Fibroblast of skin of left quadriceps (primary cell): ENCODE data around the gene CAMK1G.

Experiments
- DNase-seq, 2 experiments: peaks; one replicate each; pipeline ENCODE4 v3.0.0-alpha.2; 2013; ENCODE audit warnings: low read depth in 2 of 2

Gene CAMK1G

DNA sequence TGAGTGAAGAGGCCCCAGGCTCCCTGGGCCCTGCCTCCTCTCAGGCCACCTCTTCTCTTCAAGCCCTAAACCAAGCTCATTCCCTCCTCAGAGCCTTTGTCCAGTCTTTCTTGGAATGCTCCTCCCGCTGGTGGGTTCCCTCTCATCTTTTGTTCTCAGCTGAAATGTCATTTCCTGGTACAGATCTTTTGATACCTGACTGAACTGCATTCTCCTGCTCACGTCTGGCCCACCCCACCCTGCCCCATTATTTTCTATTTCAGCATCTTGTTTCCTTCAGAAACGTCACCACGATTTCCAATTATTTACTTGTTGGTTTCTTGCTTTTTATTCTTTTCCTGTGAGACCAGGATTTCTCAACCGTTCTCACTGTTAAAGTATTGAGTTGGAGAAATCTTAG lies 52.3 kb downstream of the CAMK1G start:
- no peak for DNase-seq

DNA sequence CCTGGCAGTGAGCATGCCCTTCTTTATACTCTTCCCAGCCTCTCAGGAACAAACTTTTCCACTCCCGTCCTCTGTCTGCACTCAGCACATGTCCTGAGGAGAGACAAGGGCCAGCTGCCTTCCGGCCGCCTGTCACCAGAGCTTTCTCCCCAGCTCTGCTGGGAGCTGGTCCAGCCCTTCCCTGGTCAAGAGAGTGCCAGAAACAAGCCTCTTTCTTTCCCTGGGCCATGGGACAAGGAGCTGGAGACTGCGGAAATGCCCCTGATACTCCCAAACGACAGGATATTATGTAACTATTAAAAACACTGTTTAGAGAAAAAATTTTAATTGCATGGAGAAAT lies 58.3 kb downstream of the CAMK1G start:
- no peak for DNase-seq

DNA sequence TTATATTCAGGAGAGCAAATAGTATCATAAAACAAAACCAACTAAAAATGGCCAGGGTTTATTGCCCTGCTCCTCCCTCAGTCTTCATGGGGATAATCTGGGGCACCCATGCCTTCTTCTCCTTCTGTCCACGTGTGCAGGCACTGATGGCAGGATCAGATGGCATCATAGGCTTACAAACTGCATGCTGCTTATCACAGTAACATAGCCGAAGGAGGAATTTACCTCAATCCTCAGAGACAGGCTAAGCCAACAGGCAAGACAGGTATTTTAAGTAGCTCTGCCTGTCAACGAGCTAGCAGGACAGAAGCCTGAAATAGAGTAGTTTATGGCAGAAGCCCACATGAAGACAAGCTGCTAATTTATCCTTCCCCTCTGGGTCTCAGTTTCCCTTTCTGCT lies 59.3 kb downstream of the CAMK1G start:
- DNase-seq: no peak

DNA sequence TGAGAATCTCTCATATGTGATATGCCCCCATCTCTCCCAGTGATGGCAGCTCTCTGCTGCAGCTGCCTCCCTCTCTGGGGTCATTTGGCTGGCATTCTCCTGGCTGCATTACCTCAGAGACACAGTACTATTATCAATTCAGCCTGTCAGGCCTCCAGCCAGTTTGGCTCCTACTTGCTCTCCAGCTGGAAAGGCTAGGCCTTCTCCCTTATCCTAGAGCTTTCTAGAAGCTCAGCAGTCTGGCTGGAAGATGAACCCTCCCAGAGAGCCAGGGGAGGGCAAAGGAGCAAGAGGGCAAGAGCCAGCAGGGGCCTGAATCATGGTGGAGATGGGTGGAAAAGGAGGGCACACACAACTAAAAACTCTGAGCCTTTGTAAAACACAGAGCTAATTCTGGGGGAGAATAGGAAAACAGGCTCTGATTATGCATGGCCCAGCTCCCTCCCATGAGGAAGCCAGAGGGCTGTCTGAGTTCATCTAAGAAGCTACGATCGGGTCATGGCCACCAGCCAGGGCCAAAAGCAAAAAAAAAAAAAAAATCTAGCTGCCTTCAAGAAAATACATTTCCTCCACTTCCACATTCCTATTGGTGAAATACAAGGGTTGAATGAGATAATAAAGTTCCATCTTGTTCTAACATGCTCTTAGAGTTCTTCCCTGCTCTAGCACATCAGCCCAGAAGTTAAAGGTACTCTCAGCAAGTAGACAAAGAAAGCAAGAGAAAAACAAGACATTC lies 59.9 kb downstream of the CAMK1G start:
- no peak for DNase-seq

DNA sequence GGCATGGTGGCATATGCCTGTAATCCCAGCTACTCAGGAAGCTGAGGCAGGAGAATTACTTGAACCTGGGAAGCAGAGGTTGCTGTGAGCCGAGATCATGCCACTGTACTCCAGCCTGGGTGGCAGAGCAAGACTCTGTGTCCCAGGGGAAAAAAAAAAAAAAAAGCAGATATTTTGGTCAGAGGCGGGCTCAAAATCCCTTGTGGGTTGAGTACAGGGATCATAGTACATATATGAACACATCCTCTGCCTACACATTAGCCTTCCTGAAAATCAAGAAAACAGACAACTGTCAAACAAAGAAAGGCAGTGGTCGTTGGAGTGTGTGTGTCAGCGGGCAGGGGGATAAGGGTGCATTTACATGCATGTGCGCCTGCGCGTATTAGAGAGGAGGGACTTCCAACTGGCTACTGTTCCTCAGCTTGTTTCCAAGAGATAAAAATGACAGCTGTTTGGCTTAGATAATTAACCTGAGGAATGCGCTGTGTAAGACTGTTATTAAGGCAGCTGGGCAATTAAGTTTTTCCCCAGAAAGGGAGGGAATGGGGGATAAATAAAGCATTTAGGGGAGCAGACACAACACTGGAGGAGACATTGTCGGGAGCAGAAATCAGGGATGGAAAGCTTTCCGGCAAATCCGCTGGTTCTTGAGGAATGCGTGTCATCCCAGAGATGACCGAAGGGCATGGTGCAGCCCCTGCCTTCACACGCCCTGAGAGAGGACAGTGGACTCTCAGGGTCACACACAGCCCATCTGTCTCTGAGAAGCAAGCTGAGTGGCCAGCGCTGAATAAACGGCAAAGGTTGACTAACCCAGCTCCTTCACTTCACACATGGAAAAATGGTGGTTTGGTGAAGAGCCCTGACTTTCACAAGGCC lies 62.3 kb downstream of the CAMK1G start:
- DNase-seq: no peak

DNA sequence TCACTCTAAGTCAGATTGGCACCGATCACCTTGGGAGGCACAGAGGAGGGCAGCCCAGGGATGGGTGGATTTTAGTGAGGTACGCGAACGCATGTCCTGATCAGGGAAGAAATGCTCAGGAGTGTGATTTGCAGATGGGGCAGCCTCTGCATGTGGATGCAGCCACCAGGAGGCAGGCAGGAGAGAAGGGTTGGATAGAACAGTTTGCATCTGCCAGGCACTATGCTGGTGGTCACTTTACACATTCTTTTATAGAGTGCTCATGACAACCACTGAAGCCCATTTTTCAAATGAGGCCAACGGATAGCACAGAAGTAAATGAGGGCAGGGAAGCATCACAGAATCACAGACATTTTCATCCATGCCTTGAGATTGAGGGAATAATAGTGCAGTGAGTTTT lies 63.0 kb downstream of the CAMK1G start:
- no peak for DNase-seq

DNA sequence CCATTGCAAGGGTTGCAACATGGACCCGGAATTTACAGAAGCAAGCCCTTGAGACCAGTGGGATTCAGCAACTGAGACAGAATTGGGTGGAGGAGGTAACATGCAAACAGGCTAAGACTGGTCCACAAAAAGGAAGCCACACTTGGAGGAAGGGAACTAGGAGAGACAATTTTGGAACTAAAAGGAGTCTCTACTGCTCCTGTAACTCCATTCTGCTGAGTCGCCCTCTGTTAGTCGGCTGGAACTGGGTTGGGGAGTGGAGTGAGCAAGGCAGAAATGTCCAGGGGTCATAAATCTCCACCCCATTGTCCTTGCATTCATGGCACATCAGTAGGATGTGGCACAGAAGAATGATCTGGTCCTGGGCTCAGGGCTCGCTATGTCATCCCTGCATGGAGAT lies 63.6 kb downstream of the CAMK1G start:
- DNase-seq: no peak

DNA sequence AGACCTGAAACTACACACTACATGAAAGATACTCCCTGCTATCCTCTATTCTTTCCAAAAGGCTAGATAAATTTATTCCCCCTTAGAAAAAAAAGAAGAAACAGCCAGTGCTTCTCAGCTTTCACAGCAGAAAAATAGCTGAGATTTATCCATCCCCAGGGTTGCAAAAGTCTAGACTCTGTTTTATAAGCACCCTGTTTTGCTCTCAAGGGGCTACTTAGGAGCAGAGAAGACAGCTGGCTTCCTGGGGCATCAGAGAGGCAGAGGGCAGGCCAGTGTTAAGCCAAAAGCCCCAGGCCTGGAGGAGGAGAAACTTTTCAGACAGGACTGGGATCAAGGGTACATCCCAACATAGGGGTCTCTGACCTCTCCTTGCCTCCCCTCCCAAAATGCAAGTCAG lies 64.8 kb downstream of the CAMK1G start:
- DNase-seq: no peak

DNA sequence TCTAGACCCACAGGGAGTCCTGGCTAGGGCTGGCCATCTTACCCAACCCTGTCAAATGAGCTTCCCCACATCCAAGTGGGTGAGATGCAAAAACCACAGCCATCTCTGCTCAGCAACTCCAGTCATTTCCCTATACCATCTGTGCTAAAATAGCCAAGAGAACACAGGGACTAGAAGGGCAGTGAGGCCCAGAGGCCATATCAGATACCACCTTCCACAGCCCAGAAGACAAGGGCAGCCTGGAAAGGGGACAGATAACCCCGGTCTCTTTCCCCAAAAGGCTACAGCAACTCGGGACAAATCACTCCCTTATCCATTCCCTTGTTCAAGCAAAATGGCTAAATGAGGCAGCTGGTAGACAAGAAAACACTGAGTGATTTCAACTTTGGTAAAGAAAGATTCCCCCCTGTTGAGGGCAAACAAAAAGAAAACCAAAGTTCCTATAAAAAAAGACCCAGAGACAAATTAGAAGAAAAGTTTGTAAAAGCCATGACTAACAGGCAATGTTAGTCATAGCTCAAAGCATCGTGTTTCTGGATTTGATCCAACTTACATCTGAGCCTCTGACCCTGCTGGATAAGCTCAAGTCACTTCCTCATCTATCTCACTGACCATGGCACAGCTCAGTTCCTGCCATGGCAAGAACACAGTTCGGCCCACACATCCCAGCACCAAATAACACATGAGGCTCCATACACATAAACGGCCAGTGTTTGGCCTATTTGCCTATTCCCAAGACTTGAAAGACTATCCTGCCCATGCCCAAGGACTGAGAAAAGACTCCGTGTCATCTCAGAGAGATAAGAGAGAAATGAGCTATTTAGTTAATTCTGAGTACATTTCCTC lies 65.6 kb downstream of the CAMK1G start:
- DNase-seq: peak; percentile 57 to 59

DNA sequence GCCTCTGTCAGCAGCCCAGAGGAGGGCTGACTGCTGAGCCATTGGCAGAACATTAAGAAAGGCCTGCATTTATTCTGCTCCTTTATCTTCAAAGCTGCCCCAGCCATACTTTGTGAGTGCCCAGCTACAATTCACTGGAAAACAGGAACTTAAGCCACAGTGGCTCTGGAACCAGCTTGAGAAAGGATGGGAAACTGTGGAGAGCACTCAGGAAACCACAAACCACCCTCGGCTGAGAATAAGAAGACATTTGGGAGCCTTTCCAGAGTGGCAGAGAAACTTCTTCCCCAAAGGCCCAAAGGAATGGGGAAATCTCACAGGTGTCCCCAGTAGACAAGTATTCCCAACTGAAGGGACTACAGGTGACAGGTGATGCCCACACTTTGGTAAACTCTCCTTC lies 66.9 kb downstream of the CAMK1G start:
- no peak for DNase-seq

DNA sequence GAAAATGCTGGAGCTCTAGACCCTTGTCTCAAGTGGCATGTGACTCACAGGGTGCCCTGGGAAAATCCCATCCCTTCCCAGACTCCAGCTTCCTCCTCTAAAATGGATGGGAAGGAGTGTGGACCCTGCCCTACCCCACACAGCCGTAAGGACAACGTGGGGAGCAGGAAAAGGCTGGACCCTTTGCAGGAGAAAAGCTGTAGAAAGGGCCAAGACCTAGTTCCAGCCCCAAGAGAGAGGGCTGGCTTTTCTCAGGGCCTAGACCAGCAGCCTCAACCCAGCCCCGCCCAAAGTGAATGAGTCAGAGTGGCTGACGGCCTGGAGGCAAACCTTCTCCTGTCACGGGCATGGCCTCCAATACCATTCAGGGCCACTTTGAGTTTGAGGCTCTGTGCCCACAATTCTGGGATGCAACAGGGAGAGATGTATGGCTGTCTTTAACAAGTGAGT lies 67.6 kb downstream of the CAMK1G start:
- DNase-seq: no peak

DNA sequence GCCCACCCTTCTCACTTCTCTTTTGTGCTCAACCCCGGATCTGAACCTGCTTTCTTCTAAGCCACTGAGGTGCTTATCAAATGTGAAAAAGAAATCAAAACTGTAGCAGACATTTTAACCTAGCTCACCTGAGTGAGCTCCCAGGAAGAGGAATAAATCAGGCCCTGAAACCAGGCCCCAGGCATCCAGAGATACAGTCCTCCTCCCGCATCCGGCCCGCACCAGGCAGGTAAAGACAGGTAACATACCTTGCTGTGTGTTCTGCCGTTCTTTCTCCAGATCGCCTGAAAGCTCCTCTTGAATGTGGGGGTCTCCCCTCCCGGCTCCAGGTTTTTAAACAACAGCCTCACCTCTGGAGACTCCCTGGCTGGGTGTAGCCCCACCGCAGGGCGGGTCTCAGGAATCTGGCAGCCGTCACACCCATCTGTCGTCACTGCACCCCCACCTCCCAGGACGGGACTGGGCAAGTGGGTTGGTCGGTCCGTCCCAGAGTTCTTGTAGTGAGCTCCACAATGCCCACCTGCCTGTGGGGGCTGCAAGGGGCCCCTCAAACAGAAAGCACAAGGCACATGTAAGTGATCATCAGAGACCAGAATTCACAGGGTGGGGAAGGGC lies 68.7 kb downstream of the CAMK1G start, which contains the start of gene LAMB3:
TSS of gene LAMB3 (minus strand) at position 305 of the 615 bp plus-strand sequence. CDS start 1,481 bp downstream, outside the sequence.
- DNase-seq: no peak

DNA sequence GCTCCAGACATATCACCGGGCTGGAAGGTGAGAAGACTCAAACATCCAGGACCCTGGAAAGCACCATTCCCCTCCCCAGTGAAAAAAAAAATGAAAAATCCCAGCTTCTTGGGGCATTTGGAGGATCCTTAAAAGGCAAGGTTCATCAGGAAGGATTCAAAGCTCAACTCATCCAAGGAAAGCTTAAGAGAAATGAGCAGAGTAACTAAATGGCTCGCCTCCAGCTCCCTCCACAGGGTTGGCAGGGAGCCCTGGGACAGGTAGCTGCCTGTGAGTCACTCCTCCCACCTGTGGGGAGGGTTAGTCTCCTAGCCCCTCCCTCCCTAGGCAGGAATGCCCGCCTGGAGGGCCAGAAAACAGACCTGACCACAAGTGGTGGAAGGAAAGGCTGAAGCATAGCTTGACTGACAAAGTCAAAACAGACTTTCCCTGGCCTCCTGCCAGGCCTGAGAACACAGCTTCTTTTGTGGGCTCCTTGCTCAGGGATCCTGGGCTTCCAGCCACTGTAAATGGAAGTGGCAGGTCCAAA lies 69.4 kb downstream of the CAMK1G start:
- DNase-seq: no peak

DNA sequence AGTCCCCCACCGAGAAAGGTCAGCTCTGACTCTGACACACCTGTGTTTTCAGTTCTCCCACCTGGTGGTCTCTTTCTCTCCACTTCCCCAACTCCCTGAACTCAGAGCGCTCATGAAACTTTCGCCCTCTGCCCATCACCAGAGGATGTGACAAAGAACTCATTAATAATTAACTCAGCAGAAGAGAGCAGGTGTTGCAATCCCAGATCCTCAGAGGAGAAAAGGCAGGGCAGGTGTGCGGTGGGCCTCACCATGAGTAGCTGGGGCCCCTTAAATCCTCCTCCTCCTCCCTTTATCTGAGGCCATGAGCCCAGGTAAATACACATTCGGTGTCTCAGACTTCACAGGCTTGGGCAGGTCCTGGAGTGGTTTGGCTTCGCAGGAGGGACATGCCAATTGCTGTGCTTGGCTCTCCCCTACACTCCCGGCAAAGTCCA lies 70.4 kb downstream of the CAMK1G start:
- no peak for DNase-seq

DNA sequence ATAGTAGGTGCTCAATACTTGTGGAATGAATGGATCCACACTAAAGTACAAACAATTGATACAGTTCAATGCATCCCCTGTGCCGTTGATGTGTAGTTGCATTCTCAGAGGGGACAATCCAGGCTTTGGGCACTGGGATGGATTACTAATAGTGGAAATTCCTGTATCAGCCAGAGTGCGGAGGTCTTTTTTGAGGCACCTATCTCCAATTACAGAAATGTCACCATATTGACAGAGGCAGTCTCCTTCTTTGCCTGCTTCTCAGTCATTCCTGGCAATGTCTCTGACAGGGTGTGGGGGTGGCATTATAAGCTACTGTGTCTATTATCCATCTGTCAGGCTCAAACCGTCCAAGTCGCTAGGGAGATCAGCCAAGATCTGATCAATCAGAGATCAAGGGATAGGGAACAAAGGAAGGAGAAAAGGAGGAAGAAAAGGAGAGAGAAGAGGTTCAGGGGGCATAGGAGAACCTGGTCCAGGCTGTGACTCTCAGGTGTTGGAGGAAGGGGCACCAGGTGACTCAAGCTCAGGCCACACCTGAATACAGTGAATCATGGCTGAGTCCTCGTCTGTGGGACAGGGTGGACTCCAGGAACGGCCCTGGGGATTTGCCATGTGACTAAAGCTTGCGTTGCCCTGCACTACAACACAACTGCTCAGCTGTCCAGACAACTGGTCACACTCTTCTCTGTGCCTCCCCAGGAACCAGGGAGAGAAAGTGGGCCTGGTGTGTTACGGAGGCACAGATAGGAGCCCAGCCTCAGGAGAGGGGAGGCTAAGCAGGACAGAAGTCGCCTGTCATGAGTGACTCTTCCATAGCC lies 72.1 kb downstream of the CAMK1G start:
- no peak for DNase-seq

DNA sequence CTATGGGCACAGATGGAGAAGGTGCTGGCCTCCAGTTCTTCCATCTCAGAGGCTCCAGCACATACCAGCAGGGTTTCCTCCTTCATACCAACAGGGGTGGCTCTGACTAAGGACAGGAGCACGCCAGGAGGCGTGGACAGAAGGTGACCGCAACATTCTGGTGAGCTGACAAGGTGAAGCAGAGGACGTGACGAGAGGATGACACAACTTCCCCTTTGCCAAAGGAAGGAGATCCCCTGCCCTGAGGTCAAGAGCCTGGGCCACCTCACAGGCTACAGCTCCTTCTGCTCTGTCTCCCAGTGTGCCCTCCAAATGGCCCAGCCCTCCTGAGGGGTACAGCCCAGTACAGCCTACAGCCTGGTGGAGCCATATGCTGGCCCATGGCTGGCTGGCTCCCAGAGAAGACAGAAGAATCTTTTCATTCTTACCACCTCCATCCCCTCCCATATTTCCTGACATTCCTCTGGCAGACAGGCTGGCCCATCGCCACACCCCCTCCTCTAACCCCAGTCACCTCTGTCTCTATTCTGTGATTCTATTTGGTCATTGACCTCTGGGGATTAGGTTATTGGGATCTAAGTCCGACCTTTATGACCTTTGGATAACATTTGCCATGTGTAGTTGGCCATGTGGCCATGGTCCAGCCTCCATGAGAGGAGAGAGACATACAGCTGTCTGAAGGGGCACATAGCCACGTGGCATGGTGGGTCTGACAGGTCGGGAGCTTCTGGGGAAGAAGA lies 73.8 kb downstream of the CAMK1G start:
- DNase-seq: no peak

DNA sequence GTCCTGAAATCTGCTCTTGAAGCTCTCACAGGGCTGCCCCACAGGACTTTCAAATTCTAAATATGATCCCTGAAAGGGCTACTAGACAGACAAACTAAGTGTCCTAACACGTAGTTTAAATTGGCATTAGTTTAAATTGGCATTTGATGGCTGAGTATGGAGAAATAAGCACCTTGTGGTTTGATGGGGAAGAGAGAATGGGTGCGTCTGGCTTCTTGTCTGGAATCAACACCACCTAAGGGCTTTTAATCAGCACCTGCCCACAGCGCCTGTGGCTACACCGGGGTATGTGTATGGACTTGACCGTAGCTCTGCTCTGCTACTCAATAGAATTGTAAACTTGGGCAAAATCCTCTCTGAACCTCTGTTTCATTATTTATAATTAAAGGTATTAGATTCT lies 74.4 kb downstream of the CAMK1G start:
- no peak for DNase-seq

DNA sequence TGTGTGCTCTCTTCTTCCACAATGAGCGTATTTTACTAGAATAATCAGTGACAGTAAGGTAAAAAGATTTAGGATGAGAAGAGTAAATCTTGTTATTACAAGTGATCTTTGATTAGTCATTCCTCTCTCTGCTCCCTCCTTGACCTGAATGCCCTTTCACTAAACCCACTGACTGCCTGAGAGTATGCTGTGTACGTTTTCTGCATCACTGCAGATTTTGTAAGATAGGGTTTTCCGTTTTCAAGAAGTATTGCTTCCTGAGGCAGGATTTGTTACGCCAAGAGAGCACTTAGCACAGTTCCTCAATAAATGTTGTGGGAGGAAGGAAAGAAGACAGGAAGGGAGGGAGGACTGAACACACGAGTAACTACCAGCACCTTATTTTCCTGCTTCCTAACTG lies 76.4 kb downstream of the CAMK1G start:
- no peak for DNase-seq

DNA sequence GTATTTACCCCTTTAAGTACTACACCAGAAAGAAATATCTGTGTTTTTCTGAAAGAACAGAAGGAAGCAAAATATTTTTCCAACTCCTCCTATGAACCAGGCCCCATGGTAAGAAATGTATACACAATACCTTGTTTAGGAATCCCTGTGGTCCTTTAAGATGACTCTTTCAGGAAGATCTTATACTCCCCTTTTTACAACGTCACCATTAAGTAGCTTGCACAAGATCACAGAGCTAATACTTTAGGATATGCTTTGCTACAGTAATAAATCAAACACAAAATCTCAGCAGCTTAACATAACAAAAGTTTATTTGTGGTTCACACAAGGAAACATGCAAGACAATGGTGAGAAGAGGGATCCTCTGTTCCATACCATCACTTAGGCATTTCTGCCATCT lies 77.6 kb downstream of the CAMK1G start:
- no peak for DNase-seq

DNA sequence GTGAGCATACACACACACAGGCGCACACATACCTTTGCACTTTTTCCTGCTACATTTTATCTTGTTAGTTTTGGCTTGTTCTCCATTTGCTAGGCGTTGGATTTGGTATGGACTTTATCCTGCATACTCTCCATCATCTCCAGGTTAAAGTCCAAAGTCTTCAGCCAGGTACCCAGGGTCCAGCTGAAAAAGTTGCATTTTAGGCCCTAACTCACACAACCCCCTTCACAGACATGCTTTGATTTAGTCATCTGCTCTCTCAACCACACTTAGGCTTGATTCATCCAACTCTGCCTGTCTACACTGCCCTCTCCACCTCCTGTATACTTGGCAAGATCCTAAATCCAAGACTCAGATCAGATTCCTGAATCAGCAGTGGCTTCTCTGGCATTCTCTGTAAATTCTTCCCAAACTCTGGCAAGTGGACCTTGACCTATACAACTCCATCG lies 79.4 kb downstream of the CAMK1G start:
- DNase-seq: no peak
